ENCODE data around the gene FOXG1. TPM values are rescaled to one million over a fixed set of nuclear protein-coding genes. Genes with fewer than 3 reads are reported as not detected.

FOXG1 gene
- total RNA-seq, 2 experiments from 2014 or later: not detected

DNA sequence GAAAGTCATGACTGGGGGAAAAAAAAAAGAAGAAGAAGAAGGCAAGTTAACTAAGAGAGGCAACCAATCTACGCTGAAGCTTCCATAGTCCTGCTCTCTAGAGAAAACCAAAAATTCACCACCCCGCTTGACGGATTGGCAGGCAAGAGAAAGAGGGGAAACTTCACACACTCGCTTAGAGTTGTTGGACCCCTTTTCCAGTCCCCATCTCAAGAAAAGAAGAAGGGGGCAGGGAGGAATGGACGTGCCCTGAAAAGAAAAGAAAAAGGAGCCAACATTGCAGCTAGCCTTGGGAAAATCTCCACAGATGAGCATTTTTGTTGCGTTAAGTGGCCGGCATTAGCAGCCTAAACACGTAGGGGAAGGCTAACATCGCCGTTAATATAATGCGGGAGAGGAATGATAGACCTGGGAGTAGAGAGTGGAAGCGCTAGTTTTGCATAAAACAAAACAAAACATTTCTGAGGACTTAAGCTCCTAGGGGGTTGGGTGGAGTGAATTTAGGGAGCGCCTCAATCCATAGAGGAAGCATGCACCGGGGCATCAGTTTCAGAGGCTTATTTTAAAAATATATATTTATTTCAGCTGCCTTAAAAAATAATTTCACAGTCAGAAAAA is 11.3 kb upstream of the FOXG1 start:
- intact Hi-C loops (cut with micrococcal nuclease): loop anchor here (10.0 kb wide), 1 partner anchor 779 kb away; no protein-coding TSS in a partner anchor
- H3K4me3 Mint-ChIP-seq: no peak overlapping the region

DNA sequence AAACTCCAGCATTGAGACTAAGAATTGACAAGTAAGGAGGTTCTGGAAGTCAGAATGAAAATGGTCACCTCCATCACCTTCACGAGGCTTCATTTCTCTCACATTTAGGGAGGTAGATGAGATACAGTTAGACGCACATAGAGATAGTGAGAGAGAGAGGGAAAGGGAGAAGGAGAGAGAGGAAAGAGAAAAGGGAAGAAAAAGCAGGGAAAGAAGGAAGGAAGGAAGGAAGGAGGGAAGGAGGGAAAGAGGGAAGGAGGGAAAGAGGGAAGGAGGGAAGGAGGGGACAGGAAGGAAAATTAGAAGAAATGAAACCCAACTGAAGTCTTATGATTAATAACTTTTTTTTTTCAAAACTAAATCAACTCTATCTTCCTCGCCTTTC is 10.7 kb upstream of the FOXG1 start:
- Mint-ChIP-seq H3K27me3 (peaks cover 62% of the 10 kb centered on the region), H3K27ac (no peak overlapping the region), H3K36me3 (ENCODE audit: low read depth) (no peaks in the 10 kb centered on the region), H3K9me3 (peaks cover 7% of the 10 kb centered on the region), H3K4me3 (no peak overlapping the region), H3K4me1 (ENCODE audit: low read depth) (no peaks in the 10 kb centered on the region)
- DNase-seq (no peak), ATAC-seq (no peak)
- CTCF ChIA-PET: no interaction called here
- intact Hi-C loops (cut with micrococcal nuclease): loop anchor here (10.0 kb wide), 1 partner anchor 779 kb away; no protein-coding TSS in a partner anchor
- TF ChIP-seq, protein P1, sequence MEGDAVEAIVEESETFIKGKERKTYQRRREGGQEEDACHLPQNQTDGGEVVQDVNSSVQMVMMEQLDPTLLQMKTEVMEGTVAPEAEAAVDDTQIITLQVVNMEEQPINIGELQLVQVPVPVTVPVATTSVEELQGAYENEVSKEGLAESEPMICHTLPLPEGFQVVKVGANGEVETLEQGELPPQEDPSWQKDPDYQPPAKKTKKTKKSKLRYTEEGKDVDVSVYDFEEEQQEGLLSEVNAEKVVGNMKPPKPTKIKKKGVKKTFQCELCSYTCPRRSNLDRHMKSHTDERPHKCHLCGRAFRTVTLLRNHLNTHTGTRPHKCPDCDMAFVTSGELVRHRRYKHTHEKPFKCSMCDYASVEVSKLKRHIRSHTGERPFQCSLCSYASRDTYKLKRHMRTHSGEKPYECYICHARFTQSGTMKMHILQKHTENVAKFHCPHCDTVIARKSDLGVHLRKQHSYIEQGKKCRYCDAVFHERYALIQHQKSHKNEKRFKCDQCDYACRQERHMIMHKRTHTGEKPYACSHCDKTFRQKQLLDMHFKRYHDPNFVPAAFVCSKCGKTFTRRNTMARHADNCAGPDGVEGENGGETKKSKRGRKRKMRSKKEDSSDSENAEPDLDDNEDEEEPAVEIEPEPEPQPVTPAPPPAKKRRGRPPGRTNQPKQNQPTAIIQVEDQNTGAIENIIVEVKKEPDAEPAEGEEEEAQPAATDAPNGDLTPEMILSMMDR (IDR thresholded peaks at IDR 0.05): no peak
- POLR2A ChIA-PET: interaction anchor here (0.6 kb wide), 1 partner anchor 47 kb away, joined by 3 read pairs; no protein-coding TSS in a partner anchor

More for the DNA sequence above, 11.3 kb upstream of the FOXG1 start:
- Mint-ChIP-seq H3K36me3 (ENCODE audit: low read depth) (no peaks in the 10 kb centered on the region), H3K4me1 (ENCODE audit: low read depth) (no peaks in the 10 kb centered on the region), H3K9me3 (peaks cover 7% of the 10 kb centered on the region), H3K27me3 (peaks cover 58% of the 10 kb centered on the region), H3K27ac (no peak overlapping the region)
- DNase-seq (no peak), ATAC-seq (no peak)
- TF ChIP-seq, protein P1 (IDR thresholded peaks at IDR 0.05): no peak
- ChIA-PET CTCF (interaction anchor here (1.3 to 1.6 kb wide), 2 partner anchors 13 to 30 kb away, joined by 3 read pairs; no protein-coding TSS in a partner anchor), POLR2A (no interaction called here)

DNA sequence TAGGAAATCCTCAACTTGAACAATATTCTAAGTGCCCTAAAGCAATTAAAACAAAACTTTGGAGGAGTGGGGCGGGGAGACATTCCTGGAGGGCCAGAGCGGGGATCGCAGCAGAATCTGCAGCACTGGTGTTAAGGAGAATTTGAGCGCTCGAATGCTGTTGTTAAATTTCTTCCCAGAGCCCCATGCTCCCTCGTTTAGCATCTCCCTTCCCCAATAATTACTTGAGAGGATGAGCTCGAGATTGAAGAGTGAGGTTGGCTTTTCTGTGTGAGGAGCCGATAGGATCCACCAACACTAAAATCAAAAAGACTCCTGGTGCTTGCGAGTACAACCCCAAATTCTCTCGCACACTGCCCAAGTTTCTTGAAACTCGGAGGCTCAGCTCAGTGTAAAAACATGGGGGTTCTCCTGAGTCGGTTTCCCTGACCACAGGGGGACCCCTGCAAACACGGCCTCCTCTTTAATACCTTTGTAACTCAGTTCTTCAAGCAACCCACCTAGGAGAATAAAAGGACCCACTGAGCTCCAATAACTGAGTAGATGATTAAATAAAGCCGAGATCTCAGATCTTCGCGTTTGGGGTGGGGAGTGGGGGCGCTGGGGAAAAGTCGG is 10.2 kb upstream of the FOXG1 start:
- Mint-ChIP-seq H3K27ac (no peak overlapping the region), H3K9me3 (peaks cover 7% of the 10 kb centered on the region), H3K36me3 (ENCODE audit: low read depth) (no peaks in the 10 kb centered on the region), H3K4me1 (ENCODE audit: low read depth) (no peaks in the 10 kb centered on the region), H3K27me3 (peaks cover 65% of the 10 kb centered on the region), H3K4me3 (no peak overlapping the region)
- intact Hi-C loops (cut with micrococcal nuclease): loop anchor here (10.0 kb wide), 1 partner anchor 778 kb away; no protein-coding TSS in a partner anchor
- ATAC-seq (no peak), DNase-seq (no peak)
- TF ChIP-seq, protein P1 (IDR thresholded peaks at IDR 0.05): no peak
- ChIA-PET POLR2A (interaction anchor here (0.6 kb wide), 1 partner anchor 48 kb away, joined by 3 read pairs; no protein-coding TSS in a partner anchor), CTCF (interaction anchor here (0.9 kb wide), 1 partner anchor 13 kb away, joined by 3 read pairs; no protein-coding TSS in a partner anchor)

DNA sequence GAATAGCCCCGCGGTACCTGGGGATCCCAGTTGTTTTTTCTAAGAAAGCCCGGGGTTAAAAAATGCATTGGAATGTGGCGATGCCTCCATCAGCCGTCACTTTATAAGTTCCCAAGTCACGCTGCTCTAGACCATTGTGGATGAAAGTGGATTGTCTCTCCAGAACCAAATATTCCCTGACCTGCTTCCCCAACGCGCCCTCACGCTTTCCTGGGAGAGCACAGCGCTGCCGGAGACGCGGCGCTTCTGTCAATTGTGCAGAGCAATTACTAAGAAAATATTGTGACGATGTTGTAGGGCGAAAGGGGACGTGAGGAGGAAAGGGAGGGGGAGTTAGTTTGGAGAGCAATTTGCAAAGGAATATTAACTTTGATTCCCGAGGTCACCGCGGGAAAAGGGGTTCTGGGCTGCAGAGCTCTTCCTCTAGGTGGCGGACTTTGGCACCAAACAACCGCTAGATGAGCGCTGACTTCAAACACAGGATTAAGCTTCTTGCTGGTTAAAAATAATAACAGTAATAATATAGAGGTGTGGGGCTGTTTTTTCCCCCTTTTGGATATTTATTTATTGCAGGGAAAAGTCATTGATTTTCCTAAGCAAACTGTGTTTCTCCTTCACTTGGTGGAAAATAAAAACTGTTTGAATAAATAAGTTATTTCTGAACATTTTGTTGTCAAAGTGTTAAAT is 9.6 kb upstream of the FOXG1 start:
- Mint-ChIP-seq H3K4me3 (no peak overlapping the region), H3K9me3 (peaks cover 7% of the 10 kb centered on the region), H3K36me3 (ENCODE audit: low read depth) (no peaks in the 10 kb centered on the region), H3K4me1 (ENCODE audit: low read depth) (no peaks in the 10 kb centered on the region), H3K27me3 (peaks cover 69% of the 10 kb centered on the region), H3K27ac (no peak overlapping the region)
- TF ChIP-seq, protein P1 (IDR thresholded peaks at IDR 0.05): peak; percentile 27
- no peak for ATAC-seq
- CTCF ChIA-PET: interaction anchor here (0.9 kb wide), 1 partner anchor 13 kb away, joined by 3 read pairs; no protein-coding TSS in a partner anchor
- DNase-seq: peak; percentile 22
- intact Hi-C loops (cut with micrococcal nuclease): loop anchor here (10.0 kb wide), 1 partner anchor 778 kb away; no protein-coding TSS in a partner anchor
- POLR2A ChIA-PET: no interaction called here
